SH-SY5Y (cell line): ENCODE measurements around the gene UBASH3A.

Experiments used
- GATA2 ChIP-seq: IDR thresholded peaks from 2 replicates; pipeline ENCODE4 v1.6.1; 2011; ENCODE audit warnings: mild to moderate bottlenecking, low read depth, low read length
- GATA3 ChIP-seq: IDR thresholded peaks from 2 replicates; pipeline ENCODE4 v1.6.1; 2011; ENCODE audit warnings: low read depth, mild to moderate bottlenecking, low read length, moderate library complexity

DNA sequence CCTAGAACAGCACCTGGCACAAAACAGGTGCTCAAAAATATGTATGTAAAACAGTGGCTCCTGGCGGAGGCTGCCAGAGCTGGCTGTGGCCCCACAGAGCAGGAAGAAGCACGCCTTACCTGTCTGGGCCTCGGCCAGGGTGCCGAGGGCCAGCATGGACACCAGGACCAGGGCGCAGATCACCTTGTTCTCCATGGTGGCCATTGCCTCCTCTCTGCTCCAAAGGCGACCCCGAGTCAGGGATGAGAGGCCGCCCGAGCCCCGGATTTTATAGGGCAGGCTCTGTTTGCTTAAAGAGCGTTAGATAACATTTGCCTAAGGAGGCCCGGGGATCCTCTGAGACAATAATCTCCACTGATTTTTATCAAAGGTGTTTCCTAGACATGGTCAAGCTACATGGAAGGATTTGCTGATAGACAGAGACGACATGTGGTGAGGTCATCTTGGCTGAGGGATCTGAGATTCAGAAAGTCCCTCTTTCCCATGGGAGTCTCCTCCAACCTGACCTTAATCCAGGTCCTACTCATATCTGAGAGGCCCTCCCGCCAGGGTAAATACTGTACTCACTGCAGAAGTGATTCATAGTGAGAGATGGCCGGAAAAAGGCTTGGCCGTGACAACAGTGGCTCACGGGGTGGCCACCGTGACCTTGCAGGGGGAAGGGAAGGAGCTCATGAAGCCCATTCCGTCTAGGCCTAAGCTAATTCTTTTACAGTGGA, 37.3 kb upstream of the UBASH3A start, which contains the start of gene TFF1:
- TF ChIP-seq GATA3 (no peak), GATA2 (no peak)
